HG03342 (cell line): ENCODE data around the gene ZBTB6.
"Not testable (repeated sequence)": the region's sequence is repeated elsewhere in the genome, so short reads cannot be mapped to it uniquely, and the experiment has no call there.

Source experiments
- ATAC-seq: cut with Tn5 transposase; IDR thresholded peaks from one replicate; pipeline ENCODE4 v1.9.1; 2021; ENCODE audit warnings: mild to moderate bottlenecking, moderate library complexity; ENCODE audit not compliant: unreplicated experiment

The ZBTB6 gene

DNA sequence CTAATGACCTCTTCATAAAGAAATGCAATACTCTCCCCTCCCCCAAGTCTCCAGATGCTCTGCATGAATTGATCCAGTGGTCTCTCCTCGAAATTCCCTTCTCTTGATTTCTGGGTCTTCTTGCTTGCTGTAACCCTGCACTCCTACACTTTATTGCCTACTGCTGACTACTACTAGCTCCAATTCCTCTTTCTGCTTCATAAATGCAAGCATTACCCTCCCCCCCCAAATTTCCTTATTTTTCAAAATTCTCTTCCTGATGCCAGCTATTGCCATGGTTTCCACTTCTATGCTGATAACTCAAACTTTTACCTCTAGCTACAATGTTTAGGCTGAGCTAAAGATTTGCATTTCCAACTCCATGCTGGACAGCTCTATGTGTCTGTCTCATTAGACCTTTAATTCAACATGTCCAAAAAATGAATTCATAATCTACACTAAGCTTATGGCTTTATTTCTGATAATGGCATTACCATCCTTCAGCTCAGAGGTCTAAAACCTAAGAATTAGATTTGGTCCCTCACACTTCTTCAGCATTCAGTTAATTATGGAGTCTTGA is 16.8 kb upstream of the ZBTB6 start:
- ATAC-seq, result no peak

DNA sequence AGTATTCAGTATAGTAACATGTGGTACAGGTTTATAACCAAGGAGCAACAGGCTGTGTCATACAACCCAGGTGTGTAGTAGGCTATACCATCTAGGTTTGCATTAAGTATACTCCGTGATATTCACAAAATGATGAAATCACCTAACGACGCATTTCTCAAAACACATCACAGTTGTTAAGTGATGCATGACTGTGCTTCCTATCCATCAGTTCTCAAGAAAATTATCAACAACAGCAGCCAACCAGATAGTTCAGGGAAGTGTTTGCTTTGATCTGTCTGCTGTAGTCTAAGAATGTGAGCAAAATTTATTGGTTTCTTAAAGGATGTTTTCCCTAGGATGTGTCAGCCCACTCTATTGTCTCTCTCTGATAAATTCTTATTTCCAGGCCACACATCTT is 10.8 kb upstream of the ZBTB6 start:
- peak; percentile 58 for ATAC-seq

DNA sequence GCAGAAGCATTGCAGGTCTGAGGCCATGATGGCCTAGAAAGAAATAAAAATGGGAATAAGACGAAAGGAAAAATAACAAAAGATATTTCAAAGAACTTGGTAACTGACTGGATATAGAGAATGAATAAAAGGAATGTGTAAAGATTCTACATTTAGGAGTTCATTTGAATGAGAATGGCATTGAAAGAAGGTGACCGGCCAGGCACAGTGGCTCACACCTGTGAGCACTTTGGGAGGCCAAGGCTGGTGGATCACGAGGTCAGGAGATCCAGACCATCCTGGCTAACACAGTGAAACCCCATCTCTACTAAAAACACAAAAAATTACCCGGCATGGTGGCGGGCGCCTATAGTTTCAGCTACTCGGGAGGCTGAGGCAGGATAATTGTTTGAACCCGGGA is 9.6 kb upstream of the ZBTB6 start:
- ATAC-seq, result no peak

DNA sequence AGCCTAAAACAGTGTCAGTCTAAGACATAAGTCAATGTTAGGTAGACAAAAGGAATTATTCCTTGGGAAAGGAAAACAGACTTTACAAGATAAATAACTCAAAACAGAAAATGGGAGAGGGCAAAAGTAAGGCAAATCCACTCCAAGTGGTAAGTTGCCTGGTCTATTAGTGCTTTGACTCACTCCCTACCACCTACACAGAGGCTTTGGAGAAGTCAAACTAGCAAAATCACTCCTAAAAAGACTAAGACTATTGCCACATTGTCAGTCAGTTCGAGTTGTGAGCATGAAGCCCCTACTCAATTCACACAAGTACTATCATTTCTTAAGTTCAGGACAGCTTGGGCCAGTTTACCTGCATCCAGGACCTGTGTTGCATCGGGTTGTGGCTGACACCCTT is 5.2 kb upstream of the ZBTB6 start:
- no peak for ATAC-seq

DNA sequence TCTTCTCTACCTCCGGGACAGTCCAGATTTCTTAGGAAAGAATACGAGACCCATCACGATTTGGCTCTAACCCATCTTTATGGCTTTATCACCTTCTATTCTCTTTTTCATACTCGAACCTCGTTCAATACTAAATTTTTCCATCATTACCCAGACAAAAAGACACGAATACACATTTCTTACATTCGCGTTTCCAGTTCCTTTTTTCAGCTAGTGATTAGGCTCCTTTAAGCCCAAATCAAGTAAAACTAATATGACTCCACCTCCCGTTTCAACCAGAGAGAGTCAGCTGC is 506 bp downstream of the ZBTB6 start:
- no peak for ATAC-seq

DNA sequence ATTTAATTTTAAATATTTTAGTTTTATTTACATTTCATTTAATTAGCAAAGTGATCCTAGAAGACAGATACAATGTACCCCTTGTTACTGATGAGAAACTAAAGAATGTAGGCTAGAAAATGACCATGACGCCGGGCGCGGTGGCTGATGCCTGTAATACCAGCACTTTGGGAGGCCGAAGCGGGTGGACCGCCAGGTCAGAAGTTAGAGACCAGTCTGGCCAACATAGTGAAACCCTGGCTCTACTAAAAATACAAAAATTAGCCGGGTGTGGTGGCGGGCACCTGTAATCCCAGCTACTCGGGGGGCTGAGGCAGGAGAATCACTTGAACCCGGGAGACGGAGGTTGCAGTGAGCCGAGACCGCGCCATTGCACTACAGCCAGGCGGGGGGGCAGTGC is 7.0 kb downstream of the ZBTB6 start:
- ATAC-seq, result not testable (repeated sequence)

DNA sequence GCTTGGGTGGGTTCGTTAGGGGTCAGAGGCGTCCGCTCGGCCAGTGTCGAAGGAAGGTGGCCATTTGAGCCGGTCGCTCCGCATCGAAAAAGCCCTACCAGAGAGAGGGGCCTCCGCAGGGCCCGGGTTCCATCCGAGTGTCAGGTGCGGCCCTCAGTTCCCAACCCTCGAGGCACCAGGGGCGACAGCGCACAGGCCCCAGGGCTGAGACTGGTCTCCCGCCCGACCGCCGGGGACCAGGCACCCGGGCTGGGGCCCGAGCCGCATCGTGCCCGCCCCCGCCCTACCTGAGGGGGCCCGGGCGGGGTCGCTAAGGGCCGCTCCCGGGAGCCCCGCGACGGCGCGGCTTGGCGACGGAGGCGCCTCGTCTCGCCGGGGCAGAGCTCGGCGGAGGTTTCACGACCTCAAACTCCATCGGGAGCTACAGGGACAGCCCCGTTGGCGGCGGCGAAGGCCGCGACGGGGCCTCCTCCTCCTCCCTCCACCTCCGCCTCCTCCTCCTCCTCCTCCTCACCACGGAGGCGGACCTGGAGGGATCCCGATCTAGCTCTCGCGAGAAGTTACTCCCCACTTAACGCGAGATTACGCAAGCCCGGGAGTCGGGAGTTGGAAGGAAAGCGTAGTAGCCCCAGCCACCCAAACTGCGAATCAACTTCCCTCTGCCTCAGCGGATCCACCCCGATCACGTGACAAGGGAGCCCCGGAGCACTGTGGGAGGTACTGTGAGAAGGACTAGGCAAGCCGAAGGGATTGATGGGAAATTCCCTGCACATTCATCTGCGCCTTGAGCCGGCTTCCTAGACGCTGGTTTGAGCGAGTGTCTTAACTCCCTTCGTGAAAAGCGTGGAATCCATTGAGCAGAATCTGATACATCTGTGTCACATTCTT is 8.1 kb downstream of the ZBTB6 start, which contains the start of gene RC3H2:
TSS of gene RC3H2 (minus strand) at position 537 of the 888 bp plus-strand sequence. CDS start 7,850 bp downstream, outside the sequence.
- peak; percentile 76 for ATAC-seq

DNA sequence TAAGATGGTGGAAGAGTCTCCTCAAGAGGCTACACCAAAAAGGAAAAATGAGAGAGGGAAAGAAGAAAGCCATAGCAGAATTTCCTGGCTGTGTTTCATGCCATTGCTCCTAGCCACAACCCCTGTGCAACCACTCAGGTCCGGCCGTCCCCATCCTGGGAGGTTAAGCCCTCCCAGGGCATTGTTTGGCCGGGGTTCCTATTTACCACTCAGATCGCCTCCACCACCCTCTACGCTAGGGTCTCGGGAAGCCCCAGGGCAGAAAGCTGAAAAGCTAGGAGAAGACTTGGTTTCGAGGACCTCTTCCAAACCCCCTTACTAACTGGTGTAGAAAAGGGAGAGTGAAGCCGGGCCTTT is 8.7 kb downstream of the ZBTB6 start:
- peak; percentile 24 for ATAC-seq

DNA sequence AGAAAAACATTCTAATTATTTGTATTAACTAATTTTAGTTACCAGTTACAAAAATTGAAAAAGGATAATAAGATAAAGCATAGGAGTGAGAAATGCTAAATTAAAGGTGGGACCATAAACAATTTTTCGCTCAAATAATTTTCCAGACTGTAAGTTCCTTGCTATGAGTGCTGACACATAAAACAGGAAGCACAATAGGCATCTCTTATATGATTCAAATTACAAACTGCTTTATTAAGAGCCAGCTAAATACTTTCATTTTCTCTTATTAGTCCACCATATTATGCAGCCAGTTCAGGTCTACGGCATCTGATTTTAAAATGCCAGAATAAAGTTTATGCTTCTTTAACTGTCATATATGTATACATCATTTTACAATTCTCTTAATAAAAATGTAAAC is 12.3 kb downstream of the ZBTB6 start:
- no peak for ATAC-seq

DNA sequence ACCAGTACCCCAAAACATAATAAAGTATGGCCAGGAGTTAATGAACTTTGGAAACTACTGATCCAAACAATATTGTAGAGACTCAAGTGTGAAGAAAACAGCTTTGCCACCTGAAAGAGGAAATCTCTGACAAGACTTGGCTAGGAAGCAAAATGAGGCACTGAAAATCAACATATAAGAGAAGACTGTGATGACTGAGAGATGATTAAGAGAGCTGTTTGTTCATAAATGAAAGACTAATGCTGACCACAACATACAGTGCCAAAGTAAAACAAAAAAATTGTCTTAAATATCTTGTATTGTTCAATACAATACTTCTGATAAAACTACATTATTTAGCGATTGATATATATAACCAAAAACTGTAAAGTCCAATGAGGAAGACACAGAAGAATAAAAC is 15.2 kb downstream of the ZBTB6 start:
- no peak for ATAC-seq

DNA sequence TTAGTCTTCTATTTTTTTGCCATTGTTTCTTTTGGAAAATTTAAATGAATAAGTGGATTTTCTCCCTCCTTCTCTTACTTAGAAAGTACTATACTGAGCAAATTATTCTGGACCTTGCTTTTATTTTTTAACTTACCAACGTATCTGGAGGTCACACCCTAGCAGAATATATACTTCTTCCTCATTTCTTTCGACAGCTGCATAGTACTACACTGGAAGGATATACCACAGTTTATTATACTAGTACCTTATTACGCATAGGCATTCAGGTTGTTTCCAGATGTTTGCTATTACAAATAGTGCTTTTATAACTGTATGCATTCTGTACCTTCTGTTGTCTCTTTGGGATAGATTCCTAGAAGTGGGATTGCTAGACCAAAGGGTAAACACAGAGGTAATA is 24.6 kb downstream of the ZBTB6 start:
- ATAC-seq, result no peak

DNA sequence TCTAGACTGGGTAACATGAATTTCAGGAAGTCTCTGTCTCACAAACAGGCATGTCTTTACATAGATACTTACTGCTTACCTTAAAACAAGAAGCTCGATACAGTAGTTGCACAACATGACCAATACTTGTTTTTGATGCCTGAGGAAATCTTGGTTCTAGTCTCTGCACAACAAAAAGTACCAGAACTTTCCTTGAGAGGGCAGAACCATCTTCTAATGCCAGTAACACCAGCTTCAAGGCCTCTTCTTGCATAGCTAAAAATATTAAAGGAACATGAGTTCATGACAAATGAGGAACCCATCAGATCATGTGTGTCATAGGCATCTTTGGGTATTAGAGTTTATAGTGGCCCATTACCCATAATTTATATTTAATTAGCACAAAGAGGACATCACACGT is 30.0 kb downstream of the ZBTB6 start:
- ATAC-seq, result no peak

DNA sequence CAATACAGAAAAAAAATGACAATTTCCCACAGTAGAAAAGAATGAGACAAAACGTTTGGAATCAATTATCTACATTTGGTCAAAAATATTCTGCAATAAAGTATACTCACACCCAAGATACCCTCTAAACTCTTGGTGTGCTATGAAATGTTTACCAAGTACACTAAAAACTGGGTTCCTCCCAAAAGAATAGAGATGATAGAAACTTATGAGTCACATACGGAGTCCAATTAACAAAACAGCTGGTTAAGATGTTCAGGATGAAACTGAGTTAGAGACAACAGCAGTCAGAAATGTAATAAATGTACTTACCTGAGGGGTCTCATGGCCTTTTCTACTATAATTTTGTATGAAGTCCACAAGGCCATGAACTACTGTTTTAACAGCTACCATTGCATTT is 33.7 kb downstream of the ZBTB6 start:
- ATAC-seq, result no peak

DNA sequence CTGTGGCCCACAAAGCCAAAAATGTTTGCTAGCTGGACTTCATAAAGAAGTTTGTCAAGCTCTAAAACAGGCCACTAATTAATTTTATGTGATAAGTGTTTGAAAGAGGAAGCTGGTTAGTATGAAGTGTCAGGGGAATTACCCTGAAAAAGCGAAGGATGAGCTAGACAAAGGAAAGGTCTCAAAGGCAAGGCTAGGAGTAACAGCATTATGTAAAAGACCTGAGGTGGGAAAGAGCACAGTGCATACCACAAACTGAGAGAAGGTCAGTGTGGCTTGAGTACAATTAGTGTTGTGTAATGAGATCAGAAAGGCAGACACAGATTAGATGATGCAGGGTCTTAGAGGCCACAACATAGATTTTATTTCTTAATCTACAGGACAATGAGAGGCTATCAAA is 37.6 kb downstream of the ZBTB6 start:
- ATAC-seq, result no peak

DNA sequence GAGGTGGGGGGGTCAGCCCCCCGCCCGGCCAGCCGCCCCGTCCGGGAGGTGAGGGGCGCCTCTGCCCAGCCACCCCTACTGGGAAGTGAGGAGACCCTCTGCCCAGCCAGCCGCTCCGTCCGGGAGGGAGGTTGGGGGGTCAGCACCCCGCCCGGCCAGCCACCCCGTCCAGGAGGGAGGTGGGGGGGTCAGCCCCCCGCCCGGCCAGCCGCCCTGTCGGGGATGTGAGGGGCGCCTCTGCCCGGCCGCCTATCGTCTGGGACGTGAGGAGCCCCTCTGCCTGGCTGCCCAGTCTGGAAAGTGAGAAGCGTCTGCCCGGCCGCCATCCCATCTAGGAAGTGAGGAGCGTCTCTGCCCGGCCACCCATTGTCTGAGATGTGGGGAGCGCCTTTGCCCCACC is 45.8 kb downstream of the ZBTB6 start:
- ATAC-seq, result not testable (repeated sequence)

DNA sequence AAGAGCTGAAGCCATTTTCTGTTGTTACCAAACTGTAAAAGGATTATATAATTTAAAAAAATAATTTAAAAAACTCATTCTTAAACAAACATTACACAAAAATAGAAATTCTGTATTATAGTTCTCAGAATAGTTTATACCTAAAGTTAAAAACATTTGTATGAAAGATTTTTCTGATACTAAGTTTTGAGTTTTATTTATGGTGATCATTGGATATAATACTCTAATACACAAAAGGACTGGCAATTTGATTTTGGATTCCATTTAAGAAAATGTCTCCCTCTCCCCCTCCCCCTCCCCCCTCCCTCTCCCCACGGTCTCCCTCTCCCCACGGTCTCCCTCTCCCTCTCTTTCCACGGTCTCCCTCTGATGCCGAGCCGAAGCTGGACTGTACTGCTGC is 47.0 kb downstream of the ZBTB6 start:
- ATAC-seq, result no peak

DNA sequence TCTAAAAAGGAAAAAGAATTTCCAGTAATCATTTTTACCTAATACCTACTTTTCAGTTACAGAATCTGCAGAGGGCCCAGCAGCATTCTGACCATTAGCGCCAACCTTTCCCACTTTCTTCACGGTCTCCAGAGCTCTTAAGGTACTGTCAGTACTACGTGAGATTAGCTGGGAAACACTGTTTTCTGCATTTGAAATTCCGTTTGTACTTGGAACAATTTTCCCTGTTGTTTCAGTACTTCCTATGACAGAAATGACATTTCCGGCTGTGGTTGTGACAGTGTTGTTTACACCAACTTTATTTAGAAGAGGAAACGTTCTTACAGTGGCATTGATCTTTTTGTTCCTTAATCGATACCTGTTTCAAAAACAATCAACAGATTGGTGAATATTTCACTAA is 47.8 kb downstream of the ZBTB6 start:
- no peak for ATAC-seq

DNA sequence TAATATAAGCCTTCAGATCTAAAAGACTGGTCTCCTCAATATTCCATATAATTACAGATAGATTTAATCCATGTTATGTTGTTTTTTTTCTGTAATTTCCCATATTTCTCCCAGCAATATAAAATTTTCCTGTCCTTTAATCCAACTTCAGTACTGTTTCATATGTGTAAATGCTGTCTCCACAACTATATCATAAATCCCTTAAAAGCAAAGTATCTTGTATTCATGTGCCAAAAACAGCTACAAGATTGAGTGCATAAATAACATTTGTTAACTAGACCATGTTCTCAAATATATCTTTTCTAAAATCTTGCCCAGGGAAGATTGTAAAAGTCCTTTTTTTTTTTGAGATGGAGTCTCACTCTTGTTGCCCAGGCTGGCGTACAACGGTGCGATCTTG is 49.7 kb downstream of the ZBTB6 start:
- no peak for ATAC-seq

DNA sequence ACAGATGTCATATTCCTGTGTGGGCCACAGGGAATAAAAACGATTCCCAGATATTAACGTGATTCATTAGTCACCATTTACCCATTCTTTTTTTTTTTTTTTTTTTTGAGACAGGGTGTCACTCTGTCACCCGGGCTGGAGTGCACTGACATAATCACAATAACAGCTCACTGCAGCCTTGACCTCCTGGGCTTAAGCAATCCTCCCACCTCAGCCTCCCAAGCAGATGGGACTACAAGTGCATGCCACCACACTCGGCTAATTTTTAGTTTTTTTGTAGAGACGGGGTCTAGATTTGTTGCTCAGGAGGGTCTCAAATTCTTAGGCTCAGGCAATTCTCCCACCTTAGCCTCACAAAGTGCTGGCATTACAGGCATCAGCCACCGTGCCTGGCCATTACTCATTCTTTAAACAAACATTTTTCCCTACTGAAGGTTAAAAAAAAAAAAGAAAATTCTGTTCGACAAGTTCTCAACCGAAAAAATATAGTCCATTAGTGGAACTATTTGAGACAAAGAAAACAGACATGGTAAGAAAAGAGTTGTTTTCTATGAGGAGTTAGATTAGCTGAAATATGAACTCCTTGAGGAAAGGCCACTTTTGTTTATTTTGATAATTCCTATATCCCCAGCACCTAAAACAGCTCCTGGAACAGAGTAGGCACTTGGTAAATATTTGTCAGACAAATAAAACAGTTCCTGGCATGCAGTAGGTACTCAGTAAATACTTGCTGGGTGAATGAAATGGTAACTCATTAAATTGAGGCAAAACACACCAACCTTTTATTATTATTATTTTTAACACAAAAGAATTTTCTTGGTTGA is 52.6 kb downstream of the ZBTB6 start:
- no peak for ATAC-seq
